GM10248 (cell line): Measurements from ENCODE around the gene ELOVL5.

ENCODE experiments used
- CTCF ChIA-PET: fragments of 300-600 bp; sonication (Branson Sonifier 250); formaldehyde crosslinking; extraction: SDS; loops from one replicate; lab custom pipeline; 2021; ENCODE audit warnings: antibody characterized with exemption; lab: Yijun Ruan, JAX
- POLR2A ChIA-PET: fragments of 350-650 bp; sonication (Branson Sonifier 250); formaldehyde crosslinking; extraction: SDS; loops from one replicate; lab custom pipeline; 2020; ENCODE audit warnings: antibody characterized with exemption; lab: Yijun Ruan, JAX
- DNase-seq: peaks from one replicate; pipeline ENCODE4 v3.0.0; 2012; ENCODE audit errors: extremely low spot score
- CTCF ChIP-seq: IDR thresholded peaks from 2 replicates; pipeline ENCODE4 v1.5.1; 2012; ENCODE audit warnings: mild to moderate bottlenecking, low read depth; ENCODE audit errors: extremely low read depth, missing control alignments, control extremely low read depth

The ELOVL5 gene

DNA sequence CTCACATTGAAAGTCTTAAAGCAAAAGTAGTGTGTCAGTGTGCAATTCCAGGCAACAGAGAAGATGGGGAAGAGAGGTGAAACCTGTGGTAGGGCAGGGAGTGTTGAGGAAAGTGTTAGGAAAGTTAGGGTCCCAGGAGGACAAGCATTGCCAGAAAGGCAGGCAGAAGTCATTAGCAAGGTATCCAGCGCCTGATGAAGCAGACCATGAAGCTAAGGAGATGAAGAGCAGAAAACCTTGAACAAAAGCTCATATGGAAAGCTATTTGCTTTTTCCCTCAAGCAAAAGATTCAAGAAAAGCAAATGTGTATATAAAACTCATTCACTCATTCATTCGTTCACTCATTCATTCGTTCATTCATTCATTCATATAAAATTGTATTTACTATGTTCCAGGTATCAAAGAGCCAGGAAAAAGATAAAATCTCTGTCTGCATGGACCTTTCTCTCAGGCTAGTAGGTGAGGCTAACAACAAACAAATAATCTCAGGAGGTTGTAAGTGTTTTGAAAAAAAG lies 96.5 kb downstream of the ELOVL5 start:
- TF ChIP-seq CTCF, result no peak
- no peak for DNase-seq
- POLR2A ChIA-PET, result no interaction called here
- CTCF ChIA-PET, result interaction anchor here (0.9 kb wide), 1 partner anchor 233 kb away, joined by 3 read pairs; no protein-coding TSS in a partner anchor

GRCh38 chr6:53251033-53251672 lies 97.6 kb downstream of the ELOVL5 start:
- DNase-seq, result no peak
- CTCF ChIA-PET, result interaction anchor here (0.9 to 1.5 kb wide), 2 partner anchors 15 to 234 kb away, joined by 3 to 5 read pairs; no protein-coding TSS in a partner anchor
- POLR2A ChIA-PET, result no interaction called here
- TF ChIP-seq CTCF, result no peak

DNA sequence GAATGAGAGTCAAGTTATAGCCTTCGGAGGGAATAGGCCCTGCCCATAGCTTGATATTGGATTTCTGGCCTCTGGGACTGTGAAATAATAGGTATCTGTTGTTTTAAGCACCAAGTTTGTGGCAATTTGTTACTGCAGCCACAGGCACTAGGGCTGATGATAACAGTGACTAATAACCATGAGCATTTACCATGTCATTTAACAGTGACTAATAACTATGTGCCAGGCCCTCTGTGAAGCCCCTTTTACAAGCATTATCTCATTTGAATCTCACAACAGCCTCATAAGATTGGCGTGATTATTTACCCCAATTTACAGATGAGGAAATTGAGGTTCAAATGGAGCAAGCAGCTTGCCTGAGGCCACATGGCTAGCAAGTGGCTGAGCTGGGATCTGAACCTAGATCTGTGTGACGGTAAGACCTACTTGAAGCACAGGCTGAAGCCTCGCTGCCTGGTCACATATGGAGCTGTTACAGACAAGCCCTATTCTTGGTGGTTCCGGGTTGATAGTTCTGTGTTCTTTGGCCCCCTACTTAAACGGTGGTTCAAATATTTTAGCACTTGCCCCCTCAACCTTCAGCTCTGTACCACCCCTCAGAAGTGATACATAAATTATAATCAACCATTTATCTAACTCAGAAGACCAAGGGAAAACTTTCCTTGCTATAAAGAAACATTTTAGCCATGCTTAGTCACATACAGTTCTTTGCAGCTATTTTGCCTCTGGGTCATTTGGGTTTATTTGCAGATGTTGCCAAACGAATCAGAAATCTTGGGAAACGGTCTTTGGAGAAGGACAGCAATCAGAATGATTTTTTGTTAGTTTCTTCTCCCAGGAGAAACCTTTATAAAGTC lies 98.3 kb downstream of the ELOVL5 start:
- TF ChIP-seq CTCF, result no peak
- no peak for DNase-seq
- ChIA-PET CTCF (interaction anchor here (1.1 to 1.5 kb wide), 2 partner anchors 16 to 18 kb away, joined by 3 to 5 read pairs; no protein-coding TSS in a partner anchor), POLR2A (no interaction called here)

DNA sequence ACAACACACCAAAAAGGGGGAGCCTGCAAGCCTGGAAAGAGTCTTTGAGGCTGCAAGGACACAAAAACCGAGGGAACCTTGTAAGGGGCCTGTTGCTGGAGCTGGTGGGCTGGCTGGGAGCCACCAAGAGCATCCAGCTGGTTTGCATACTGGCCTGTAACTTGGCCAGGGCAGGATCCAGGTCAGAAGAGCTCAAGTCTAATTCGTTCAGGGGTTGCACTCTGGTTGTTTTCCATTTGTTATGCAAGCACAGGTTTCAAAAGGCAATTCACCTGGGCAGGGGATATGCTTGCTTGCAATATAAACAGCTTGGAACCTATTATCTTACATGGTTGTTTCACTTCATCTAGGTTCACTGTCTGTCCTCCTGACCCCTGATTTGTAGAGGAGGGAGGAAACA lies 101.8 kb downstream of the ELOVL5 start:
- no peak for TF ChIP-seq CTCF
- ChIA-PET POLR2A (no interaction called here), CTCF (interaction anchor here (0.9 to 1.2 kb wide), 2 partner anchors 9 to 27 kb away, joined by 3 to 4 read pairs; no protein-coding TSS in a partner anchor)
- DNase-seq, result no peak

DNA sequence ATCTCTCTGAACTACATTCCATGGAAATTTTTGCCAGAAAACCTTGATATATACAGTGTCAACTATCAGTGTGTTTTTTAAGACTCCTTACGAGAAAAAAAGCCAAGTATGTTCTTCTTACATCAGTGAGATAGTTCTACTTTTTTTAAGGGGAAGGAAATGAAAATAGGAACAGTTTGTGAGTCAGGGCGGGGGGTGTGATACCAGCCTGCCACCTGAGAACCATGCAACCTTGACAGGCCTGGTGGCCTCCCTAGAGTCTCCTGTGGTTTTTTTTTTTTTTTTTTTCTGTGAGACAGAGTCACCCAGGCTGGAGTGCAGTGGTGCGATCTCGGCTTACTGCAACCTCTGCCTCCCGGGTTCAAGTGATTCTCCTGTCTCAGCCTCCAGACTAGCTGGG lies 103.8 kb downstream of the ELOVL5 start:
- peak; percentile 50 for DNase-seq
- no peak for TF ChIP-seq CTCF
- CTCF ChIA-PET, result interaction anchor here (1.3 to 1.5 kb wide), 2 partner anchors 73 to 92 kb away, joined by 3 to 4 read pairs; no protein-coding TSS in a partner anchor
- POLR2A ChIA-PET, result no interaction called here

- no peak for TF ChIP-seq CTCF
- DNase-seq, result no peak
- POLR2A ChIA-PET, result no interaction called here
- CTCF ChIA-PET, result interaction anchor here (1.3 to 1.5 kb wide), 2 partner anchors 72 to 93 kb away, joined by 3 to 4 read pairs; no protein-coding TSS in a partner anchor
These were observed 104.3 kb downstream of the ELOVL5 start for GRCh38 chr6:53244399-53244931.
